HG02970 (cell line): ENCODE data around the gene TOX2.

Source experiments
- ATAC-seq: cut with Tn5 transposase; IDR thresholded peaks from one replicate; pipeline ENCODE4 v1.9.1; 2021; ENCODE audit warnings: mild to moderate bottlenecking, moderate library complexity, moderate number of reproducible peaks; ENCODE audit not compliant: unreplicated experiment, low FRiP score

TOX2 gene

DNA sequence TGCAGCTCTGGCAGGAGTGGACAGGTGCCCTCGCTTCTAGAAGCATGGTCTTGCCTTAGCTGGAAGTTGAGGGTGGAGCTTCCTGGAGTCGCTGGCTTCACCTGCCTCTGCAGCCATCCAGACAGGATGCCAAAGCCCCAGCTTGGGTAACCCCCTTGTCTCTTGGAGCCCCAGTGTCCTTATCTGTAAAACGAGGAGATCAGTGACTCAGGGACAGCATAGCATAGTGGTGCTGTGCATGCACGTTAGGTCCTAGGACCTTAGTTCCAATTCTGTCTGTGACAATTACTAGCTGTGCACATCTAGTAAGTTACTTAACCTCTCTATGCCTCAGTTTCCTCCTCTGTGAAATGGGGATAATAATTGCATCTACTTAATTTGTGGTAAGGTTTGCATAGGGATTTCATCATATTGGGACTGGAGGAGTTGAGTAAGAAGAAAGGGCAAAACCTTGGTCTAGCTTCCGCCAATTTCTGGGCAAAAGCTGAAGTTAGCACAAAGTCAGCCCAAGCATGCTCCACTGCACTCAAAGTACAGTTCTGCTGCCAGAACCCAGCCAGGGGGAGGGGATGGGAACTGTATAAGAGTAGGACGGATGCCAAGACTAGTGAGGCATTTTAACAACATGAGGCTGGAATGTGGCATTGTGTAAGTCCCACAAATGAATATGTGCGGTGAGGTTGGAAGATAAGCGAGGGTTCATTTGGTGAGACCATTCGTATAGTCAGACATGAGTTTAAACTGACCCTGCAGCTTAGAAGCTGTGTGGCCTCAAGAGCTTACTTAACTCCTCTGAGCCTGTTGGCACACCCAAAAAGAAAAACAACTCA lies 24.5 kb downstream of the TOX2 start:
- ATAC-seq, result no peak

DNA sequence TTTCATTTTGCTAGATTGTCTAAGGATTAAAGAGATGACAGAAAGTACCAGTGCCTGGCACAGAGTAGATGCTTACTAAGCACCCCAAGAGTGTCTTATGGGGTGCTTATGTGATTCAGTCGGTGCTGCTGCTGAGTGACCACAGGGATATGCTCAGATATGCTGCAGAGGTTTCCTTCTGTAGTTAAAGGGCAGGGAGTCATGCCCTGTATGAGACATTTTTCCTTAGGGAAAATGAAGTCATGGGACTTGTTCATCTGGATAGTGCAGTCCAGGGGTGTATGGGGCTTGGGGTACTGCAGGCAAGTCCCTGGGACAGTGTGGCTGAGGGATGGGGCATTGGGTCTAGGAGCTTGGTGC lies 25.1 kb downstream of the TOX2 start:
- ATAC-seq, result no peak

DNA sequence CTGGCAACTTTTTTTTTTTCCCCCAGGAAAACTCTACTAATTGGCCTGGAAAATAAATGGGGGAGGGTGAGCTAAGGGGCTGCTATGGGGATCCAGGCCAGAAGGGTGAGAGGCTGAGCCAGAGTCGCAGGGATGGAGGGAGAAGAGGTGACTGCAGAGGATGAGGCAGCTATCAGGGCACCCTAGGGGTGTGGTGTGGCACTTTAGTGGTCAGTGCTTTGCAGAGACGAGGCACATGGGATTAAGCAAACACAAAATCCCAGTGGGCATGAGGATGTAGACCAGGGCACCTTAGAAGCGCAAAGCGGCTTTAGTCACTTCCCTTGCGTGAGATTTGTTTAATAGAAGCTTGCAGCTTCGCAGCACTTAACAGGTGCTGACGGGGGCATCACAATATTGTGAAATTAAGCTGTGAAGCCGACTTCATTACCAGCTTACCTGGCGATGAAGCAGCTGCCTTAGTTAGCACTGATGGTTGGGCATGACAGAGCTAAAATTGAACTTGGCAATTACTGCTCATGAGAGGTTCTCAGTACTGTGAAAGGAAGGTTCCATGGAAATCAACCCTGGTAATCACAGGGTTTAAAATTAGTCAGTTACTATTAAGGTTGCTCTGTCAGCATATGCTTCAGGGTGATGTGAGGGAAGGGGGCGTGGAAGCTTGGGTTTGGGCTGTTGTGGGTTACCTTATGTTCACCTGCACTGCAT lies 26.0 kb downstream of the TOX2 start:
- no peak for ATAC-seq

GRCh38 chr20:43941476-43942200 lies 27.0 kb downstream of the TOX2 start:
- no peak for ATAC-seq

DNA sequence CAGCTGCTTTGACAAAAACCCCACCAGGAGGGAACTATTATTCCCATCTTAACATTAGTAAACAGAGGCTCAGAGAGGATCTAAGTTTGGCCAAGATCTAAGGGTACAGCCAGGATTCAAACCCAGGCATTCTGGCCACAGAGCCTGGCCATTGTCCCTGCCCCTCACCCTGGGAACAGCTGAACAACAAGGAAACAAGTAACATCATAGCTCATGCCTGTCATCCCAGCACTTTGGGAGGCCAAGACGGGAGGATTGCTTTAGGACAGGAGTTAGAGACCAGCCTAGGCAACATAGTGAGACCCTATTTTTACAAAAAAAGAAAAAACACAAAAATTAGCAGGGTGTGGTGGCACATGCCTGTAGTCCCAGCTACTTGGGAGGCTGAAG lies 27.5 kb downstream of the TOX2 start:
- no peak for ATAC-seq

GRCh38 chr20:43942667-43943285 lies 28.1 kb downstream of the TOX2 start:
- peak; percentile 52 for ATAC-seq

DNA sequence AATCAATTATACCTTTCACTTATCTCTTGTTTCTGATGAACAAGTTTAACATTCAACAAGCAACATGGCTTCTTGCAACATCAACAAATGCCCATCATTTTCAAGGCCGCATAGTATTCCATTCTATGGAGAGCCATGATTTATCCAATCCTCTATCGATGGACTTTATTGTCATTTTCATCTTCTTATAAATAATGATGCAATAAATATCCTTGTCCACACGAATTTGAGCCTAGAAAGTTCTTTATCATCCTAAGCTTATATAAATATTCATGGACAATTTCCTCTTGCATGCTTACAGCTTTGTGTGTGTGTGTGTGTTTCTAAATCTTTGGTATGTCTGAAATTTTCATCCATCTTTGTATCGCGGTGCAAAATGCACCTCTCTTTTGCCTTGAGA lies 29.1 kb downstream of the TOX2 start:
- no peak for ATAC-seq

- ATAC-seq, result no peak
These were observed 30.1 kb downstream of the TOX2 start for GRCh38 chr20:43944653-43945235.

- ATAC-seq, result no peak
These were observed 30.9 kb downstream of the TOX2 start for GRCh38 chr20:43945391-43946205.

DNA sequence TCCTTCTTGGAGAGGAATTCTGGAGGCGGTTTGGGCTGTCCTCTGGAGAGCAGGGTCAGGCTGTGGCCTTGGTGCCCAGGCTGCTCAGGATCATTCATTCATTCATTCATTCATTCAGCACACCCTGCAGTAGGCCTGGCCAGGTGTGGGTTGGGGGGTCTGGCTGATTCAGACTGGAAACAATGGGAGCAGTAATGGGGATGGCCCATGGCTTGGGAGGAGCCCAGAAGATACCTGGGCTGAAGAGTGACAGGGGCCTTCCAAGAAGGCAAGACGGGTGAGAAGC lies 31.5 kb downstream of the TOX2 start:
- ATAC-seq, result no peak

- ATAC-seq, result no peak
These were observed 32.1 kb downstream of the TOX2 start for GRCh38 chr20:43946659-43947315.

DNA sequence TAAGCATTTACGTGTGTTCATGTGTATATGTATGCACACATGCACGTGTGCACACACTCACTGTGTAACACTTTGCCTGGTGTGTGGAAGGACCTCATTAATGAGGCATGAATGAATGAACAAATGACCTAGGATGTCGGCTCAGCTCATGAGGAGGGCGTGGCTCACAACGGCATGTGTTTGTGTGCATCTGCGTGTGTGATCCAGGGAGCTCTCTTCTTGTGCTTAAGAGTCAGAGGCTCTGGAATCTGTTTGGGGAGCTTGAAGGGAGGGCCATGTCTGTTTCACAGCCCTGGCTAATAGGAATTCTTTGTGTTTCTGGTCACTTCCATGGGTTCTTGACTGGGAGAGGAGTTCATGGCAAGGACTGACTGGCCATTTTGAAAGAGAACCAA lies 32.7 kb downstream of the TOX2 start:
- ATAC-seq, result no peak

- no peak for ATAC-seq
These were observed 33.8 kb downstream of the TOX2 start for GRCh38 chr20:43948455-43948854.

- no peak for ATAC-seq
These were observed 34.6 kb downstream of the TOX2 start for GRCh38 chr20:43949248-43949647.

- no peak for ATAC-seq
These were observed 35.3 kb downstream of the TOX2 start for GRCh38 chr20:43949741-43950618.

- ATAC-seq, result no peak
These were observed 39.4 kb downstream of the TOX2 start for GRCh38 chr20:43953919-43954592.

DNA sequence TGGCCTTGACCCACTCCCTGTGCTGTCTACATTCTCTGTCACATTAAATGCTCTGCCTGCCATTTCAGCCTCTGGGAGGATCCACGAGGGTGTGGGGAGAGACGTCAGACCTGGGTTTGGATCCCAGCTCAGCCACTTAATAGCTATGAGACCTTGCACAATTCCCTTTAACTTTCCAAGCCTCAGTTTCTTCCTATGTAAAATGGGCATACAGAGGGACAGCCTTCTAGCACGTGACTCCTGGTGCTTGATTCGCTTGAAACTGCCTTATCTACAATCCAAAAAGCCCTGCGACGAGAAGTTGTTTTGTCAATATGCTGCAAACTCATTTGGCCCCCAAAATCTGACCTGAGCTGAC lies 40.0 kb downstream of the TOX2 start:
- no peak for ATAC-seq
